Activated T-helper 2 cell treated with anti-CD3 and anti-CD28 coated beads, Interferon-gamma antibody, Interleukin-2, Interleukin-4, amounts not matched to agents 10 μg/mL and 5 μg/mL and 100 μg/mL, durations not matched to agents 14 hours and 24 hours and 36 hours (primary cell): ENCODE results near the gene C14orf180. TPM values are rescaled to one million over a fixed set of nuclear protein-coding genes. Genes with fewer than 3 reads are reported as not detected.
"Not testable (repeated sequence)": the region's sequence is repeated elsewhere in the genome, so short reads cannot be mapped to it uniquely, and the experiment has no call there.

Experiments
- DNase-seq: peaks from one replicate; pipeline ENCODE4 v3.0.0; 2021; ENCODE audit warnings: low spot score
- H3K27ac Mint-ChIP-seq: one replicate; pipeline ENCODE4 v1.8.0; 2021; ENCODE audit warnings: mixed read lengths
- H3K27me3 Mint-ChIP-seq: one replicate; pipeline ENCODE4 v1.8.0; 2021; ENCODE audit warnings: low read depth, mixed read lengths
- H3K36me3 Mint-ChIP-seq: one replicate; pipeline ENCODE4 v1.8.0; 2021; ENCODE audit warnings: low read depth, mixed read lengths
- H3K4me1 Mint-ChIP-seq: one replicate; pipeline ENCODE4 v1.8.0; 2021; ENCODE audit warnings: low read depth, mixed read lengths
- H3K4me3 Mint-ChIP-seq: one replicate; pipeline ENCODE4 v1.8.0; 2021; ENCODE audit warnings: low read depth, mild to moderate bottlenecking, moderate library complexity, mixed read lengths
- H3K9me3 Mint-ChIP-seq: one replicate; pipeline ENCODE4 v1.8.0; 2021; ENCODE audit warnings: mixed read lengths
- intact Hi-C: fragments of 100-400 bp; cut with micrococcal nuclease; formaldehyde crosslinking; loops from one replicate; pipeline ENCODE4 v1.15.1; 2023
- total RNA-seq: library from RNA; stranded (reverse); gene quantifications from 2 replicates; pipeline ENCODE4 v1.2.3, GENCODE V29; 2022

The C14orf180 gene
- total RNA-seq, 1 donor from 2014 or later, result not detected

- Mint-ChIP-seq H3K4me3 (no peak overlapping the region), H3K9me3 (no peaks in the 10 kb centered on the region)
- intact Hi-C loops, result no loop called here
Measured at GRCh38 chr14:104571246-104571645, 8.3 kb upstream of the C14orf180 start.

GRCh38 chr14:104572024-104572626 is 7.4 kb upstream of the C14orf180 start:
- no peak overlapping the region for H3K4me3 Mint-ChIP-seq
- intact Hi-C loops, result no loop called here
- H3K27ac Mint-ChIP-seq, result no peak overlapping the region
- H3K36me3 Mint-ChIP-seq, result no peaks in the 10 kb centered on the region
- no peaks in the 10 kb centered on the region for H3K9me3 Mint-ChIP-seq
- H3K4me1 Mint-ChIP-seq, result no peaks in the 10 kb centered on the region
- H3K27me3 Mint-ChIP-seq, result no peaks in the 10 kb centered on the region
- DNase-seq, result no peak

More at GRCh38 chr14:104571246-104571645, 8.3 kb upstream of the C14orf180 start:
- Mint-ChIP-seq H3K27ac (no peak overlapping the region), H3K4me1 (no peaks in the 10 kb centered on the region), H3K27me3 (no peaks in the 10 kb centered on the region), H3K36me3 (no peaks in the 10 kb centered on the region)
- no peak for DNase-seq

GRCh38 chr14:104572668-104573067 is 6.9 kb upstream of the C14orf180 start:
- H3K4me1 Mint-ChIP-seq, result no peaks in the 10 kb centered on the region

GRCh38 chr14:104573930-104574329 is 5.6 kb upstream of the C14orf180 start:
- no peaks in the 10 kb centered on the region for H3K9me3 Mint-ChIP-seq
- intact Hi-C loops, result no loop called here
- no peak overlapping the region for H3K4me3 Mint-ChIP-seq
- H3K27ac Mint-ChIP-seq, result no peak overlapping the region
- H3K27me3 Mint-ChIP-seq, result no peaks in the 10 kb centered on the region
- H3K4me1 Mint-ChIP-seq, result no peaks in the 10 kb centered on the region
- DNase-seq, result no peak
- H3K36me3 Mint-ChIP-seq, result no peaks in the 10 kb centered on the region

More at GRCh38 chr14:104572668-104573067, 6.9 kb upstream of the C14orf180 start:
- Mint-ChIP-seq H3K9me3 (no peaks in the 10 kb centered on the region), H3K27me3 (no peaks in the 10 kb centered on the region), H3K27ac (no peak overlapping the region), H3K4me3 (no peak overlapping the region), H3K36me3 (no peaks in the 10 kb centered on the region)
- intact Hi-C loops, result no loop called here
- DNase-seq, result no peak

GRCh38 chr14:104574536-104574935 is 5.0 kb upstream of the C14orf180 start:
- Mint-ChIP-seq H3K36me3 (no peaks in the 10 kb centered on the region), H3K4me3 (no peak overlapping the region), H3K4me1 (no peaks in the 10 kb centered on the region), H3K9me3 (no peaks in the 10 kb centered on the region), H3K27me3 (no peaks in the 10 kb centered on the region), H3K27ac (no peak overlapping the region)
- intact Hi-C loops, result no loop called here
- no peak for DNase-seq

- no peaks in the 10 kb centered on the region for H3K9me3 Mint-ChIP-seq
- H3K4me1 Mint-ChIP-seq, result no peaks in the 10 kb centered on the region
- DNase-seq, result no peak
- intact Hi-C loops, result no loop called here
- H3K4me3 Mint-ChIP-seq, result no peak overlapping the region
- no peaks in the 10 kb centered on the region for H3K36me3 Mint-ChIP-seq
- no peaks in the 10 kb centered on the region for H3K27me3 Mint-ChIP-seq
- H3K27ac Mint-ChIP-seq, result no peak overlapping the region
Measured at GRCh38 chr14:104574978-104575583, 4.5 kb upstream of the C14orf180 start.

GRCh38 chr14:104576232-104576969 is 3.2 kb upstream of the C14orf180 start:
- no peaks in the 10 kb centered on the region for H3K27me3 Mint-ChIP-seq
- H3K36me3 Mint-ChIP-seq, result no peaks in the 10 kb centered on the region

GRCh38 chr14:104576970-104577332 is 2.6 kb upstream of the C14orf180 start:
- no peak overlapping the region for H3K27ac Mint-ChIP-seq
- no peak for DNase-seq
- H3K27me3 Mint-ChIP-seq, result no peaks in the 10 kb centered on the region
- no peaks in the 10 kb centered on the region for H3K4me1 Mint-ChIP-seq
- no peaks in the 10 kb centered on the region for H3K36me3 Mint-ChIP-seq
- no peaks in the 10 kb centered on the region for H3K9me3 Mint-ChIP-seq
- no peak overlapping the region for H3K4me3 Mint-ChIP-seq
- intact Hi-C loops, result no loop called here

More at GRCh38 chr14:104576232-104576969, 3.2 kb upstream of the C14orf180 start:
- no peaks in the 10 kb centered on the region for H3K4me1 Mint-ChIP-seq
- no peak overlapping the region for H3K27ac Mint-ChIP-seq
- no peaks in the 10 kb centered on the region for H3K9me3 Mint-ChIP-seq
- DNase-seq, result no peak
- intact Hi-C loops, result no loop called here
- no peak overlapping the region for H3K4me3 Mint-ChIP-seq

GRCh38 chr14:104577426-104577825 is 2.1 kb upstream of the C14orf180 start:
- no peak for DNase-seq
- H3K27ac Mint-ChIP-seq, result no peak overlapping the region
- no peaks in the 10 kb centered on the region for H3K27me3 Mint-ChIP-seq
- no peaks in the 10 kb centered on the region for H3K9me3 Mint-ChIP-seq
- no peaks in the 10 kb centered on the region for H3K36me3 Mint-ChIP-seq
- H3K4me3 Mint-ChIP-seq, result no peak overlapping the region
- intact Hi-C loops, result no loop called here
- H3K4me1 Mint-ChIP-seq, result no peaks in the 10 kb centered on the region

GRCh38 chr14:104577847-104578301 is 1.7 kb upstream of the C14orf180 start:
- DNase-seq, result no peak
- Mint-ChIP-seq H3K4me1 (no peaks in the 10 kb centered on the region), H3K36me3 (no peaks in the 10 kb centered on the region), H3K4me3 (no peak overlapping the region), H3K27me3 (no peaks in the 10 kb centered on the region), H3K9me3 (no peaks in the 10 kb centered on the region), H3K27ac (no peak overlapping the region)
- intact Hi-C loops, result no loop called here

- H3K4me1 Mint-ChIP-seq, result no peaks in the 10 kb centered on the region
- intact Hi-C loops, result no loop called here
Measured at GRCh38 chr14:104578321-104578720, 1.2 kb upstream of the C14orf180 start.

GRCh38 chr14:104579939-104580338 is 375 bp downstream of the C14orf180 start:
- H3K27me3 Mint-ChIP-seq, H3K4me3 Mint-ChIP-seq, H3K9me3 Mint-ChIP-seq, H3K27ac Mint-ChIP-seq, H3K4me1 Mint-ChIP-seq, H3K36me3 Mint-ChIP-seq, DNase-seq, intact Hi-C loops: not testable (repeated sequence)

More at GRCh38 chr14:104578321-104578720, 1.2 kb upstream of the C14orf180 start:
- Mint-ChIP-seq H3K9me3 (no peaks in the 10 kb centered on the region), H3K27ac (no peak overlapping the region), H3K27me3 (no peaks in the 10 kb centered on the region), H3K36me3 (no peaks in the 10 kb centered on the region), H3K4me3 (no peak overlapping the region)
- DNase-seq, result no peak

GRCh38 chr14:104580961-104581360 is 1.4 kb downstream of the C14orf180 start:
- H3K36me3 Mint-ChIP-seq, result no peaks in the 10 kb centered on the region
- H3K9me3 Mint-ChIP-seq, result no peaks in the 10 kb centered on the region
- no peak overlapping the region for H3K4me3 Mint-ChIP-seq
- H3K27ac Mint-ChIP-seq, result no peak overlapping the region
- intact Hi-C loops, result no loop called here
- no peaks in the 10 kb centered on the region for H3K27me3 Mint-ChIP-seq
- DNase-seq, result no peak
- H3K4me1 Mint-ChIP-seq, result no peaks in the 10 kb centered on the region
